Kidney epithelial cell (primary cell): Measurements from ENCODE around the gene ZDHHC3. TPM values are rescaled to one million over a fixed set of nuclear protein-coding genes. Genes with fewer than 3 reads are reported as not detected.
"Not testable (repeated sequence)": the region's sequence is repeated elsewhere in the genome, so short reads cannot be mapped to it uniquely, and the experiment has no call there.

Experiments
- DNase-seq: peaks from one replicate; pipeline ENCODE4 v3.0.0-alpha.2; 2010; ENCODE audit warnings: low read depth
- H3K27me3 ChIP-seq: 2 replicates; pipeline ENCODE4 v1.6.0; 2011; ENCODE audit warnings: low read length; ENCODE audit not compliant: control insufficient read depth, insufficient read depth
- H3K36me3 ChIP-seq: 2 replicates; pipeline ENCODE4 v1.5.1; 2011; ENCODE audit warnings: low read length; ENCODE audit not compliant: control insufficient read depth, insufficient read depth
- H3K4me3 ChIP-seq: 2 replicates; pipeline ENCODE4 v1.5.1; 2011; ENCODE audit warnings: low read depth, mild to moderate bottlenecking, control low read depth, low read length
- total RNA-seq: library from RNA; depleted of rRNA; stranded (reverse); fragments of >200 nt; gene quantifications from 2 replicates; pipeline ENCODE4 v1.2.3, GENCODE V29; 2015
- TF ChIP-seq, protein P1 (sequence below): IDR thresholded peaks from 2 replicates; pipeline ENCODE4 v1.5.1; 2011; ENCODE audit warnings: mild to moderate bottlenecking, moderate library complexity, low read length, control low read depth, inconsistent platforms; ENCODE audit not compliant: insufficient read depth, poor library complexity, severe bottlenecking

The ZDHHC3 gene
- total RNA-seq, 1 donor from 2014 or later = 68.3 TPM

DNA sequence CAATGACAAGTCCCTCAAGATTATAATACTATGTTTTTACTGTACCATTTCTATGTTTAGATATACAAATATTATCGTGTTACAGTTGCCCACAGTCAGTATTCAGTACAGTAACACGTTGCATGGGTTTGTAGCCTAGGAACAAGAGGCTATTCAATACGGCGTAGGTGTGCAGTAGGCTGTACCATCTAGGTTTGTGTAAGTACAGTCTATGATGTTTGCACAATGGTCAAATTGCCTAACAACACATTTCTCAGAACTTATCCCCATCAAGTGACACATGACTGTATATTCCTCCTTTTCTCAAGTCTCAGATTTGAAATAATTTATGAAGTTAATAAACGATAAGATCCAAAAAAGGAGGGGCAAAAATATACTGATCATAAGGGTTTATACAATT lies 21.7 kb downstream of the ZDHHC3 start:
- no peak for DNase-seq
- H3K4me3 ChIP-seq = no peak overlapping the region
- TF ChIP-seq, protein P1, sequence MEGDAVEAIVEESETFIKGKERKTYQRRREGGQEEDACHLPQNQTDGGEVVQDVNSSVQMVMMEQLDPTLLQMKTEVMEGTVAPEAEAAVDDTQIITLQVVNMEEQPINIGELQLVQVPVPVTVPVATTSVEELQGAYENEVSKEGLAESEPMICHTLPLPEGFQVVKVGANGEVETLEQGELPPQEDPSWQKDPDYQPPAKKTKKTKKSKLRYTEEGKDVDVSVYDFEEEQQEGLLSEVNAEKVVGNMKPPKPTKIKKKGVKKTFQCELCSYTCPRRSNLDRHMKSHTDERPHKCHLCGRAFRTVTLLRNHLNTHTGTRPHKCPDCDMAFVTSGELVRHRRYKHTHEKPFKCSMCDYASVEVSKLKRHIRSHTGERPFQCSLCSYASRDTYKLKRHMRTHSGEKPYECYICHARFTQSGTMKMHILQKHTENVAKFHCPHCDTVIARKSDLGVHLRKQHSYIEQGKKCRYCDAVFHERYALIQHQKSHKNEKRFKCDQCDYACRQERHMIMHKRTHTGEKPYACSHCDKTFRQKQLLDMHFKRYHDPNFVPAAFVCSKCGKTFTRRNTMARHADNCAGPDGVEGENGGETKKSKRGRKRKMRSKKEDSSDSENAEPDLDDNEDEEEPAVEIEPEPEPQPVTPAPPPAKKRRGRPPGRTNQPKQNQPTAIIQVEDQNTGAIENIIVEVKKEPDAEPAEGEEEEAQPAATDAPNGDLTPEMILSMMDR = no peak
- H3K36me3 ChIP-seq = peaks cover 3% of the 10 kb centered on the region
- no peaks in the 10 kb centered on the region for H3K27me3 ChIP-seq

DNA sequence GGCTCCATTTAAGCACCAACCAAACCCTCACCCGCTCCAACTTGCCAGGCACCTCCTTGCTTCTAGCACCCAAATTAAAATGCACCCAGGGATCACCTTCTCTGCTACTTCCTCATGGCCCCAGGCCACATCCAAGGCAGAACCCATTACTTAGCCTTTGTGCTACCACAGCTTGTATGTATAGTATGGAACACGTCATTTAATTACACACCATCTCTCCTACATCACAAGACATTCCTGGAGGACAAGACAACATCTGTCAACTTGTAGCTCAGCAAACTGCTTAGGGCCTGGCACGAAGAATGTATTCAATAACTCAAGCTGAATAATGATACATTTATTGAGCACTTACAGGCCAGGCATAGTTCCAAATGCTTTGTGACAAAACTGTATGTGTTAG lies 23.3 kb downstream of the ZDHHC3 start:
- Histone ChIP-seq H3K27me3 (no peaks in the 10 kb centered on the region), H3K4me3 (no peak overlapping the region), H3K36me3 (no peaks in the 10 kb centered on the region)
- TF ChIP-seq, protein P1 = no peak
- no peak for DNase-seq

DNA sequence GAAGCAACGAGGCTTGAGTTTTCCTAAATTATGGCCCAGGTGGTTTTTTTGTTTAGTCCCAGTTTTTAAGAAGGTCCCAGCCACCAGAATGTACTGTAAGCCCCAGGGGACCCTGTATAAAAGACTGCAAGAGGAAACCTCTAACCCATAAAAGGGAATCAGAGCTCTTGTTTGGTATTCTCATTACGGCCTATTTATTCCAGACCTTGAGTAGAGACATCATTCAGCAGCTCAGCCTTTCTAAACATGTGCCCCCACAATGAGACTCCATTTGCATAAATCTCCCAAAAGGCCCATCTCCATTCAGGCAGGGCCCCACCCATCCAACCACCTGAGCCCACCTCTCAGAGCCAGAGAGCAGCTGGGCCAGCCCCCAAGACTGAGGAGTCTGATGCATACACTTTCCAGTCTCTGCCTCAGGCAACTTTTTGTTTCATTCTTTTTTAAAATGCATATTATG lies 25.7 kb downstream of the ZDHHC3 start:
- DNase-seq = no peak
- Histone ChIP-seq H3K4me3 (no peak overlapping the region), H3K27me3 (no peaks in the 10 kb centered on the region), H3K36me3 (no peaks in the 10 kb centered on the region)
- TF ChIP-seq, protein P1 = no peak

DNA sequence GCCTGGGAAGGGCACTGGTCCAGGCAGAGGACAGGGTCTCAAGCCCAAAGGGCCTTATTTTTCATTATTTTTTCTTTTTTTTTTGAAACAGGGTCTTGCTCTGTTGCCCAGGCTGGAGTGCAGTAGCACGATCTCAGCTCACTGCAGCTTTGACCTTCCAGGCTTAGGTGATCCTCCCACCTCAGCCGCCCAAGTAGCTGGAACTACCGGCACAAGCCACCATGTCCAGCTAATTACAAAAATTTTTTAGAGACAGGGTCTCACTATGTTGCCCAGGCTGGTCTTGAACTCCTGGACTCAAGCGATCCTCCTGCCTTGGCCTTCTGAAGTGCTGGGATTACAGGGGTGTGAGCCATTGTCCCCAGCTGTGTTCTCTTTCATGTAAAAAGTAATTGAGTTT lies 26.2 kb downstream of the ZDHHC3 start:
- not testable (repeated sequence) for H3K36me3 ChIP-seq, DNase-seq, H3K4me3 ChIP-seq, H3K27me3 ChIP-seq

DNA sequence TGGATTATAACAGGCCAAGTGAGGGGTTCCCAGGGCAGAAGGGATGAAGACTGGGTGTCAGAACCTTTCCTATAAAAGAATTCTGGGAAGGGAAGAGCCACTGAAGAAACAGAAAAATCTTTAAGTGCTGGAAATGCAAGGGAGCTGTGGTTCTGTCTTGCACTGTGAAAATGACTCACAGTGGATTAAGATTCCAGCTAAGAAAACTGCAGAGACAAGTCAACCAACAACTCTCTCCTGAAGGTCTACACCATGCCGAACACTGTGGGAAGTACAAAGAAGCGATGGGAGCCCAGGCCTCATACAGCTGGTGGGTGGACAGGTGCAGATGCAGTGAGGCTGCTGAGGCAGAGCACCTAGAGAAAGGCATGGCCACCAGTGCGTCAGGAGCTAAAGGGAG lies 27.7 kb downstream of the ZDHHC3 start:
- DNase-seq = no peak
- H3K36me3 ChIP-seq = peaks cover 1% of the 10 kb centered on the region
- H3K4me3 ChIP-seq = no peak overlapping the region
- H3K27me3 ChIP-seq = no peaks in the 10 kb centered on the region
- TF ChIP-seq, protein P1 = no peak

DNA sequence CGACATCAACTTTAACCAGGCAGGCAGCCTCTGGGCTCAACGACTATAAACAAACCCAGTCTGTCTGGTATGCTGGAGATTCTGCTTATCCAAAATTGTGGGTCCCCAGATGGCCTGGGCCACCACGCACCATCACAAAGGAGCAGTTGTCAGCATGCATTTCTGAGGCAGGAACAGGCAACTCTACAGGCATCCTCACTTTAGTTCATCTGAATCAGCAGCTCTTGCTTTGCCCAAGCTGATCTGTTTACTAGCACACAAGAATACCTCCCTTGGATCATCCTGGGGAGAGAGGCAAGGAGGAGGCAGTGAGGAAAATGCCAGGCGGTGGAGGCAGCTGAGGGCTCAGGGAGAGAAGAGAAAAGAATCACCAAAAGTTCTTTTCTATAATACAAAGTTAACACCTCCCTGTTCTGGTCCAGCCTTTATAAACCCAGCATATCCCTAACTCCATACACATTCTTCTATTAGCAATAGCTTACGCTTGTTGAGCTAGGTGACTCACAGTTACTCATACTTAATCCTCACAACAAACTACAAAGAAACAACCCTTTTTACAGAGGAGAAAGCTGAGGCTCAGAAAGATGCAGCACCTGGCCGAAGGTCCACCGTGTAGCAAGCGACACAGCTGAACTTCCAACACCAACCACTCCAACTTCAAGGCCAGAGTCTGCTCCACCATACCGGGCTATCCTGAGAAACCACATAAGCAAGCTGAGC lies 33.6 kb downstream of the ZDHHC3 start:
- H3K4me3 ChIP-seq = no peak overlapping the region
- no peak for DNase-seq
- no peaks in the 10 kb centered on the region for H3K27me3 ChIP-seq
- peaks cover 1% of the 10 kb centered on the region for H3K36me3 ChIP-seq
- TF ChIP-seq, protein P1 = no peak
